HS-5 (cell line): ENCODE measurements around the gene PRKG1.

Experiments used
- DNase-seq: peaks from one replicate; pipeline ENCODE4 v3.0.0-alpha.2; 2012; ENCODE audit warnings: low read depth

PRKG1 gene

GRCh38 chr10:51074238-51075028 lies at the start of gene PRKG1:
Gene PRKG1, plus strand, starts transcription at chr10:51074487.
- DNase-seq, result peak; percentile 50

DNA sequence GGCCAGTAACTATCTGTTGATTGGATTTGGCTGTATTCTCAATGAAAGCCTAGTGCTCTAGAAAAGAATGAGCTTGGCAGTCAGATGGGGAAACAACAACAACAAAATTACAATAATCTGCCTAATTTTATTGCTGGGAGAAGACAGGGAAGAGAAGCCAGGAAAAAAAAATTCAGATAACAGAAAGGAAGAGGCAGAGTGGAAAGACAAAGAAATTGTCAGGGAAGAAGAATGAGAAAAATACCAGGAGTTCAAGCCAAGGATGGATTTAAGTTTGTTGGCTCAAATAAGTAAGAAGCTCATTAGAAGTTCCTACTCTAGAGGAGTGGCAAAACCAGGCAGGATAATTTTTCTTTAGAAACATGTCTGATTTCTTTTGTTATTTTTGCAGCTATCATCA lies 45.9 kb upstream of the PRKG1 start:
- DNase-seq, result no peak

GRCh38 chr10:51029172-51029641 lies 45.1 kb upstream of the PRKG1 start:
- no peak for DNase-seq

DNA sequence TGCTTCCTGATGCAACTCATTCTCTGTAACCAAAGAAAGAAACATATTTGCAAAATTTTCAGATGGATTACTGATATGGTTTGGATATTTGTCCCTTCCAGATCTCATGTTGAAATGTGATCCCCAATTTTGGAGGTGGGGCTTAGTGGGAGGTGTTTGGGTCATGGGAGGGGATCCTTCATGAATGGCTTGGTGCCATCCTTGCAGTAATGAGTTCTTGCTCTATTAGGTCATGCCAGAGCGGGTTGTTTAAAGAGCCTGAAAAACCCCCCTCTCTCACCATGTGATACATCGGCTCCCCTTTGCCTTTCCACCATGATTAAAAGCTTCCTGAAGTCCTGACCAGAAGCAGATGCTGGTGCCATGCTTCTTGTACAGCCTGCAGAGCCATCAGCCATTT lies 43.8 kb upstream of the PRKG1 start:
- DNase-seq, result no peak

GRCh38 chr10:51031950-51032349 lies 42.3 kb upstream of the PRKG1 start:
- DNase-seq, result no peak

DNA sequence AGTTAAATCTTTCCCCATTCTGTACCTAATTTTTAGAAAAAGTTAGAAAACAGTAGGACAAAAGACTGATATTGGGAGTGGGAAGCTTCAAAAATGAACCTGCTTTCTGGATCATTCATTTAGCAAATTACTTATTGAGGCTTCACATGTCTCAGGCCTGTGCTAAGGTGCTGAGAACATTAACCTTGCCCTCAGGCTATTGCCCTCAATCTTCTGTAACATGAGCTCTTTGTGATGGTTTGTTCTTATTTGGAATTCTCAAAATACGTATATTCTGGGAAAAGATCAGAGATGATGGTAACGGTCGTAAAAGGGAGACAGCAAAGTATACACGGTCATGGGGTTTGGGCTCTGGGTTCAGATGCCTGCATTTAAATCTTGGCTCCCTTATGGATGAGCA lies 39.5 kb upstream of the PRKG1 start:
- no peak for DNase-seq

GRCh38 chr10:51035344-51035743 lies 38.9 kb upstream of the PRKG1 start:
- no peak for DNase-seq

- DNase-seq, result no peak
These were observed 28.4 kb upstream of the PRKG1 start for GRCh38 chr10:51045871-51046270.

DNA sequence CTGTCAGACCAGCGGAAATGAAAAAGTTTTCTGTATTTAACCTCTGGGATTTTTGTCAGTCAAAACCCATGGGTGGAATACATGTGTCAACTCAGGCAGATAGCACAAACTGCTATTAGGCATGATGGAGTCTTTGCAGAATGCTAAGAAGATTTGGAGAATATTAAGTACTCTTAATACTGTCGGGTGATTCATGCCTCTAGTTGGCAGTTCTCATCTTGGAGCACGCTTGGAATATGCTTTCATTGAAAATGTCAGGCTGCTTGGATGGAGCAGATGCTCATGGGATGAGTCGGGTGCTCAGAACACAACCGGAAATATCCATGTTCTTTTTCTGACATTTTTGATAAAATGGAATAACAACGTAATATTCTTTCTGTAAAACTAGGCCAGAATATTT lies 27.6 kb upstream of the PRKG1 start:
- no peak for DNase-seq

DNA sequence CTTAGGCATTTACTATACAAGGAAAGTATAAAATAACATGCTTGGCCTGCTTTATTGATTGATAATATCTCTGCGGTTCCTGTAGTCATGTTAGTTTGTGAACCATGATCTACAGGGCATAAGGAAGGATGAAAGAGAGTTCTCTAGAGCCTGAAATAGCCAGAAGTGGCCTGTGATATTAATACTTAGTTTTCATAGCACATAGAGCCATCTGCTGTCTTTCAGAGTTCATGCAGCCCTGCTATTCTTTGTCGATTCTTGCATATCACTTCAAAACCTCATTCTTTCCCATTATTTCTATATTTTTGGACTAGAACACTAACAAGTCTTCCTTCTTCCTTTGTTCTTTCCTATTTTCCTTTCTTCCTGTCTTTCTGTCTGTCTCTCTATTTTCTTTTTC lies 26.4 kb upstream of the PRKG1 start:
- no peak for DNase-seq

- DNase-seq, result no peak
These were observed 25.5 kb upstream of the PRKG1 start for GRCh38 chr10:51048792-51049191.

DNA sequence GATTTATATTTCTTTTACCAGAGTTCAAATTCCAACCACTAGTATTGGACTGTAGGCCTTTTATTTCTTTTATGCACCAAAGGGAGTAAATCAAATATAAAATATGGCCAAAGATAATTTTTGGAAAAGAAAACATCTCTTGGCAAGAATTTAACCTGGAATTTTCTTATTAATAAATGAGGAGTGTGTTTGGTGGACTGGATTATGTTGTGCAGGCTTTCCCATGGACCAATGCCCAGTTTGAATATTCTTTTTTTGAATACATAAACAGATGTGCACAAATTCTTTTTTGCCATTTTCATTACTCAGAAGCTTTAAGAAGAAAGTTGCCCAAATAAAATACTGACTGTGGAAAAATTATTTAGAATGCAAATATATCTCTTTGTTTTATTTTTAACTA lies 22.1 kb upstream of the PRKG1 start:
- no peak for DNase-seq

- DNase-seq, result no peak
These were observed 16.4 kb upstream of the PRKG1 start for GRCh38 chr10:51057925-51058324.

GRCh38 chr10:51063166-51063565 lies 11.1 kb upstream of the PRKG1 start:
- DNase-seq, result no peak

DNA sequence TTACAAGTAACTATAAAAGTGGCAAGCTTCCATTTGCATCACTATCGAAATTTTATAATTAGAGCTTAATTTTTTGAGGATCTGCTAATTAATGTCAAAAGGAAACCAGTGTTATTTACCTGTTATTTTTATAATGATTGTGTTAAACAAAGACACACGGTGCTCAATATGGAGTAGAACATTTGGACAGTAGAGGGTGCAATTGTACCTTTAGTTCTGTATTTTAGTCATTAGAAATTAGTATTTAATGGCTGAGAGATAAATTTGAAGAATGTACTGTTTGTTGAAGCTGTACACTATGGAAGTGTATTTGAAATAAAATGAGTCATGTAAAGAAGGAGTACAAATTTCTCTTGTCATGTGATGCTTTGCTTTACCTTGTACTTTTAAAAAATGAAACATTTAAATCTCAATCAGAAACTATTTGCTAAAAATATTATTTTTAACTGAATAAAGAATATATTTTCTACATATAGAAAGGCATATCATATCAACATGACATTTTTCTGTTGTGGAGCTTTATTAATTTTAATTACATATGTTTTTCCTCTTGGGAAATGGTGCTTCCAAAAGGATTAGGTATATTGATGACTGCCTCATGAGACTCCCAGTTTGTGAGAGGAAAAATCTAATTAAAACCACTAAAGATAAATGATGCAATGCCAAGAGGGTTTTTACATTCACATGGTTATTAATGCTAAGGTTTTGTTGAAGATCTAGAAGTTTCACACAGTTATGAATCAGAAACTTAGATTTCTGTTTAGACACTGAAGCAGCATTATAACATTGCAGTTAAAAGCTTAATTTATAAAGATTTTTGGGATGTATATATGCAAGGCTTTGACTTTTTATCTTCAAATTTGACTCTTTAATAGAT lies 10.4 kb upstream of the PRKG1 start:
- no peak for DNase-seq

DNA sequence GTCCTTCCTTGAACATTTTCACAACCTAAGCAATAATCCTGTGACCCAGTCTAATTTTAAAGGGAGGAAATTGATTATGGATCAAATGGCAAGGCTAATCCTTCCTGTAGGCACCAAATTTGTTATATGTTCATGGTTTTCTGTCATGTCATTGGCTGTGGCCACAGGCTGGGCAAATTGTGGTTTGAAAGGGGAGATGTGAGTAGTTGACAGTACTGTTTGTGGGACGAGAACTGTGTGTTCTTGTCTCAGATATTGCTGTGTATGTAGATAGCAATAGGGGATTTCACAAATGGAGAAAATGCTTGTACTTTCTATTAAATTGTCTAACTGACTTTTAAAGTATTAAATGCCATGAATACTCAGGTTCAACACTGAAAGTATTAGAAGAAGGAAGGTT lies 8.1 kb upstream of the PRKG1 start:
- no peak for DNase-seq

DNA sequence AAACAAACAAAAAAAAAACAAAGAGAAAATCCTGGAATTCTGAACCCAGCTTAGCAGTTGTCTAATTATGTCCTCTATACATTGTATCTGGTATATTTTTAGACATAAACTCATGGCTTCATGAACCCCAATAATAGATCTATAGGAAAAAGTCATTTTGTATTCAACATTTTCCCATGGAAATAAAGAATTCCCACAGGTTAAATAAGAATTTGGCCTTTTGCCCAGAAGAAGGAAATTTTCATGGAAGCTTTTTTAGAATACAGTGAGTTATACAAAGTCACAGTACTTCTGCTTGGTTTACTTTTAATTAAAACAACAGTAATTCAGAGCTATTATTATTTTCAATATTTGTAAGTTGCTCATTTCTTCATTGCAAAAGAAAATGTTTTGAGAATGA lies 2.1 kb upstream of the PRKG1 start:
- no peak for DNase-seq

GRCh38 chr10:51072921-51073434 lies 1.3 kb upstream of the PRKG1 start:
- DNase-seq, result no peak

DNA sequence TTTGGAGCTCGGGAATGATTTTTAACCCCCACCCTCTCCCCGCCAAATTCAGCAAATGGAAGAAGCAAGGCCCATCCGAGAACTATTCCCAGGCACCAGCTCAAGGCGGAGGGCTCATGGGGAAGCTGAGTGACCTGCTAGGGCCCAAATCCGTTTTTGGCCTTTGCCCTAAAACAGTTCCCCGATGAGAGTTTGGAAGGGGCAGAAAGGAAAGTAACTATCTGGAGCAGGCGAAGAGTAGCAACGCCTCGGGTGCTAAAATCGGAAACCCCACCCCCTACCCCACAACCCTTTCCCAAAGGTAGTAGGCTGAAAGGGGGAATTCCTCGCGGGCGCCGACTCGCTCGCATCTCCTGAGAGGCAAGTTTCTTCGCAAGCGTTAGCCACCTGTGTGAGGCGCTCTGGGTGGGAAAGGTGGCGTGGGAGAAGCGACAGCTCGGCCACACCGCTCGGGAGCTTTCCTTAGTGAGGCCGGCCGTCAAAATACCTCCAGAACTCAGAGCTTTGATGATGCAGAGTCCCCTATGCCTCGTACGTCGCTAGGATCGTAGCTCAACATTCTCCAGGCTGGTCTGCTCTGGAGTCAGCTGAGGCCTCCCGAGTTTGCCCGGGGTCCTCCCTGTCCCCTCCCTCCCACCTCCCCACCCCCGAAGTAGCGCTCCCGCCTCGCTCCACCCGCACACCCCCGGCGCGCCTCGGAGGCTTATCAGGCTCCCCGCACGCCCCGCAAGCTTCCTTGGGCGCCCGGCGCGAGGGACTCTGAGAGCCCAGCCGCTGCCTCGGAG lies 642 bp upstream of the PRKG1 start:
- DNase-seq, result no peak

DNA sequence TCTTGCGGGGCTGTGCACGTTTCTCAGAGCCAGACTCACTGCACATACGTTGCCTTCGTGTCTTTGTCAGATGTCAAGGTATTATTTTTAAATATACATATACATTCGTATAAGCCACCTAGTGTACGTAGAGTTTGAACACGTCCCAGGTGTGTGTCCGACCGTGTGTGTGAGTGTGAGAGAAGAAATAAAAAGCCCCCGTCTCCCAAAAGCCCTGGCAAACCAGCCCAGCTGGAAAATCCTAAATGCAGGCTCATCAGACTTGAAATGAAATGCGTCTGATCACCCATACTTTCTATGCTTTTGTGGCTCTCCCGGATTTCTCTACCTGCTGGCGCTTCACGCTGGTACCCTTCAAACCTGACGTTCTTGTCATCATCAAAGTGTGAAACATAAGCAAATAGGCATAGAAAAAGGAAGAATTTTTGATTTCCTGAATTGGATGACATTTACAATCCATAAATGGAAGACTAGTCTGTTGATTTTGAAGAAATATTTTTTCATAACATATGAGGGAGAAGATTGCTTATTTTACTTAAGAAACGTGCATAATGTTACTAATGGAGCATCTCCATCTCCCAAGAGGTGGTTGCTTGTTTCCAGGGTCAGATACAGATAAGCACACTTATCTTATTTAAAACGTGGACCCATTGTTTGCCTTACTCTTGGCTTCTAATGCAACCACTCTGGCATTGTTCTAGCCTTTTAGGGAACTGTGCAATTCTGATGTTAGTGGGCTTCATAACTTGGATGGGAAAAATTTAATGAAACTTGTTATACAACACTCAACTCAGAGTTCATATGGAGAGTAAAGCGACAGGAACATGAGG lies 971 bp downstream of the PRKG1 start:
- no peak for DNase-seq

DNA sequence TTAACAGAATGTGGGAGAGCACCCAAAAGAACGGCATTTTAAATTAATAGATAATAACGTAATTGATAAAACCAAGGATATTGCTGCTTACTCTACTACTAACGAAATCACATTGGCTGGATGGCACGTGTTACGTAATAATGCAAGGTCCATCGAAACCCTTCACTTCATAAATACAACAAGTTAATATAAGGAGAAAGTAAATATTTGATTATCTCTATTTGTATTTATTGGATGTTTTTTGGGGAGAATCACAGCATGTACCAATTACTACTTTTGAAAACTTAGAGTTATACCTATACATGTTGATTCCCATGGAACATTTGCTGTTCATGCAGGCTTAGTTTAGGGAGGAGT lies 1.6 kb downstream of the PRKG1 start:
- DNase-seq, result no peak
